Left ventricle myocardium inferior (tissue), 1 donor: Measurements from ENCODE around the gene PDIA6. TPM values are rescaled to one million over a fixed set of nuclear protein-coding genes. Genes with fewer than 3 reads are reported as not detected.

Experiments used
- DNase-seq: peaks from one replicate; pipeline ENCODE4 v3.0.0-alpha.2; 2020
- H3K27ac ChIP-seq: fragments of 200-600 bp; replicated peaks from 2 replicates; pipeline ENCODE4 v1.8.0; 2021
- H3K27me3 ChIP-seq: fragments of 200-600 bp; 2 replicates; pipeline ENCODE4 v1.8.0; 2021; ENCODE audit warnings: low read depth
- H3K36me3 ChIP-seq: fragments of 200-600 bp; 2 replicates; pipeline ENCODE4 v1.8.0; 2021
- H3K4me1 ChIP-seq: fragments of 200-600 bp; 2 replicates; pipeline ENCODE4 v1.8.0; 2021
- H3K4me3 ChIP-seq: fragments of 200-600 bp; 2 replicates; pipeline ENCODE4 v1.8.0; 2021; ENCODE audit warnings: mild to moderate bottlenecking, moderate library complexity
- H3K9me3 ChIP-seq: fragments of 200-600 bp; replicated peaks from 2 replicates; pipeline ENCODE4 v1.8.0; 2021
- CTCF ChIP-seq: fragments of 200-600 bp; IDR thresholded peaks from 2 replicates; pipeline ENCODE4 v1.8.0; 2021; ENCODE audit warnings: antibody characterized with exemption, mild to moderate bottlenecking, borderline replicate concordance
- intact Hi-C: fragments of 100-400 bp; cut with micrococcal nuclease; formaldehyde crosslinking; loops from one replicate; pipeline ENCODE4 v1.11.0; 2022
- total RNA-seq: library from RNA; stranded (reverse); fragmentation: NEBNext Ultra II Directional; extraction: Animal tissue kit (Norgen Biotek cat#: 25700); gene quantifications from one replicate; pipeline ENCODE4 v1.2.1, GENCODE V29; 2021
- donor health status: DM: no; HTN: yes; CAD: no; lungs with severe emphysema.

PDIA6 gene
- total RNA-seq, 1 donor from 2014 or later: 107 TPM

- TF ChIP-seq CTCF: no peak
- peaks cover 93% of the 10 kb centered on the region for H3K4me1 ChIP-seq
- intact Hi-C loops: no loop called here
- H3K9me3 ChIP-seq: no peaks in the 10 kb centered on the region
- H3K36me3 ChIP-seq: no peaks in the 10 kb centered on the region
- DNase-seq: no peak
- H3K4me3 ChIP-seq: no peak overlapping the region
- peaks cover 12% of the 10 kb centered on the region for H3K27me3 ChIP-seq
- H3K27ac ChIP-seq: peak overlapping the region; percentile 27
These were observed 47.7 kb upstream of the PDIA6 start for GRCh38 chr2:10860081-10860813.

- H3K9me3 ChIP-seq: no peaks in the 10 kb centered on the region
- H3K27ac ChIP-seq: no peak overlapping the region
- no peak overlapping the region for H3K4me3 ChIP-seq
- peaks cover 12% of the 10 kb centered on the region for H3K27me3 ChIP-seq
- peaks cover 94% of the 10 kb centered on the region for H3K4me1 ChIP-seq
- no peak for DNase-seq
- intact Hi-C loops: no loop called here
- H3K36me3 ChIP-seq: no peaks in the 10 kb centered on the region
- TF ChIP-seq CTCF: no peak
These were observed 46.7 kb upstream of the PDIA6 start for GRCh38 chr2:10859278-10859677.

GRCh38 chr2:10848541-10848940, 36.0 kb upstream of the PDIA6 start:
- Histone ChIP-seq H3K4me1 (peaks cover 30% of the 10 kb centered on the region), H3K27ac (peak overlapping the region; percentile 96), H3K36me3 (no peaks in the 10 kb centered on the region), H3K27me3 (no peaks in the 10 kb centered on the region), H3K9me3 (no peaks in the 10 kb centered on the region), H3K4me3 (peak overlapping the region; percentile 21)
- no peak for DNase-seq
- intact Hi-C loops: no loop called here
- no peak for TF ChIP-seq CTCF

- H3K27me3 ChIP-seq: no peaks in the 10 kb centered on the region
These were observed 34.4 kb upstream of the PDIA6 start for GRCh38 chr2:10847008-10847407.

DNA sequence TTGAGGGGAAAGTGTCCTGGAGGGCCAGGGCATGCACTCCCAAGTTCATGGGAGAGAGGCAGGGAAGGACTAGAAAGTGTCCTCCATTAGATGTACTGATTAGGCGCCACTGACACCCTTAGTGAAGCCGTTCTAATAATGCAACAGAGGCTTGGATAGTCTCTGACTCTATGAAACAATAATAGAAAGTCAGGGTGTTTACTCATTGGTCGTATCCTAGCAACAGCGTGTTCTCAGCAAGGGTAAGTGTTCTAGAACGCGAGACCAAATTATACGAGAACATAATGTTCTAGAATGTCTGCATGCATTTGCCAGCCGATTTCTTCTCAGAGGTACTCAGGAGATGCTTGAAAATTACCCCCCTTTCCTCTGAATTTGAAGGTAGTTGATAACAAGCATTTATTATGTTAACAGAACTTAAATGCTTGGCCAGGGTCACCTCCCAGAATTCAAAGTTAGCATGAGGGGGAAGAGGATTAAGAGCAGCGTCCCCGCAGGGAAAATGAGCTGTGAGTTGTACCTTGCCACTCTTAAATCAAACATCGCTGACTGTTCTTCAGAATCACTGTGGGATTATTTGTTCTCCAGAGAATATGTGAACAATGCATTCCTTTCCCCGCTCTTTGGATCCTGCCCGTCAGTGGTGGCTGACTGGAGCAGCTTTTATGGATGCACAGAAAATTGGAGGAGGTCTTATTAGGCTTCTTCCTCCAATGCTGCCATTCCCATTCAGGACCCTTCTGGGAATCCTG, 33.7 kb upstream of the PDIA6 start:
- peaks cover 19% of the 10 kb centered on the region for H3K9me3 ChIP-seq
- H3K27me3 ChIP-seq: no peaks in the 10 kb centered on the region
- H3K36me3 ChIP-seq: no peaks in the 10 kb centered on the region
- intact Hi-C loops: no loop called here
- no peak for DNase-seq
- peak overlapping the region; percentile 96 for H3K27ac ChIP-seq
- peaks cover 22% of the 10 kb centered on the region for H3K4me1 ChIP-seq
- TF ChIP-seq CTCF: no peak
- peak overlapping the region; percentile 67 for H3K4me3 ChIP-seq

More at GRCh38 chr2:10847008-10847407, 34.4 kb upstream of the PDIA6 start:
- TF ChIP-seq CTCF: no peak
- intact Hi-C loops: no loop called here
- peak overlapping the region; percentile 67 for H3K4me3 ChIP-seq
- H3K27ac ChIP-seq: peak overlapping the region; percentile 96
- peaks cover 27% of the 10 kb centered on the region for H3K4me1 ChIP-seq
- peak; percentile 86 for DNase-seq
- H3K36me3 ChIP-seq: no peaks in the 10 kb centered on the region
- peaks cover 12% of the 10 kb centered on the region for H3K9me3 ChIP-seq
